GM10847 (cell line): ENCODE data around the gene CLEC3B.

Source experiments
- POLR2A ChIP-seq: IDR thresholded peaks from 2 replicates; pipeline ENCODE4 v1.6.1; 2011; ENCODE audit not compliant: insufficient read length; ENCODE audit errors: extremely low read depth

CLEC3B gene

GRCh38 chr3:45026038-45026437 is at the start of gene CLEC3B:
CLEC3B (plus strand) TSS chr3:45026303; CDS start chr3:45026363, 60 bp downstream.
- TF ChIP-seq POLR2A = no peak

GRCh38 chr3:44981220-44981619 is 44.9 kb upstream of the CLEC3B start:
- TF ChIP-seq POLR2A = no peak

- no peak for TF ChIP-seq POLR2A
Measured at GRCh38 chr3:44981751-44982150, 44.4 kb upstream of the CLEC3B start.

GRCh38 chr3:44982817-44983216 is 43.3 kb upstream of the CLEC3B start:
- no peak for TF ChIP-seq POLR2A

GRCh38 chr3:44983484-44983941 is 42.6 kb upstream of the CLEC3B start:
- TF ChIP-seq POLR2A = no peak

GRCh38 chr3:44984335-44984734 is 41.8 kb upstream of the CLEC3B start:
- TF ChIP-seq POLR2A = no peak

GRCh38 chr3:44987332-44987731 is 38.8 kb upstream of the CLEC3B start:
- TF ChIP-seq POLR2A = no peak

- no peak for TF ChIP-seq POLR2A
Measured at GRCh38 chr3:44988073-44988472, 38.0 kb upstream of the CLEC3B start.

- TF ChIP-seq POLR2A = no peak
Measured at GRCh38 chr3:44989141-44989540, 37.0 kb upstream of the CLEC3B start.

- TF ChIP-seq POLR2A = no peak
Measured at GRCh38 chr3:44989636-44990373, 36.3 kb upstream of the CLEC3B start.

- TF ChIP-seq POLR2A = no peak
Measured at GRCh38 chr3:44991326-44991725, 34.8 kb upstream of the CLEC3B start.

- no peak for TF ChIP-seq POLR2A
Measured at GRCh38 chr3:44992555-44993470, 33.3 kb upstream of the CLEC3B start.

GRCh38 chr3:44993471-44994205 is 32.5 kb upstream of the CLEC3B start:
- no peak for TF ChIP-seq POLR2A

GRCh38 chr3:44995142-44995770 is 30.8 kb upstream of the CLEC3B start:
- no peak for TF ChIP-seq POLR2A

- no peak for TF ChIP-seq POLR2A
Measured at GRCh38 chr3:44996556-44996969, 29.5 kb upstream of the CLEC3B start.

GRCh38 chr3:44999782-45000181 is 26.3 kb upstream of the CLEC3B start:
- TF ChIP-seq POLR2A = no peak

GRCh38 chr3:45000823-45001222 is 25.3 kb upstream of the CLEC3B start:
- no peak for TF ChIP-seq POLR2A
